WTC11 (cell line): ENCODE results near the gene CNPY1. TPM values are rescaled to one million over a fixed set of nuclear protein-coding genes. Genes with fewer than 3 reads are reported as not detected.

Experiments used
- ATAC-seq: fragments of 200-7000 bp; cut with Tn5 transposase; 2 replicates; pipeline ENCODE4 v1.10.0; 2021; ENCODE audit warnings: mild to moderate bottlenecking, moderate library complexity
- CTCF ChIA-PET: fragments of 300-600 bp; sonication (Branson Sonifier 250); formaldehyde crosslinking; loops from one replicate; lab custom pipeline; 2021; ENCODE audit warnings: antibody characterized with exemption; lab: Charles Lee
- POLR2A ChIA-PET: fragments of 350-600 bp; sonication (Branson Sonifier 250); formaldehyde crosslinking; loops from one replicate; lab custom pipeline; 2021; ENCODE audit warnings: antibody characterized with exemption; lab: Charles Lee
- DNase-seq: peaks from one replicate; pipeline ENCODE4 v3.0.0; 2021; ENCODE audit warnings: low spot score
- H3K27ac Mint-ChIP-seq: 2 replicates; pipeline ENCODE4 v1.8.0; 2021; ENCODE audit warnings: mixed read lengths
- H3K27me3 Mint-ChIP-seq: 2 replicates; pipeline ENCODE4 v1.8.0; 2021; ENCODE audit warnings: low read depth, mild to moderate bottlenecking, moderate library complexity, mixed read lengths
- H3K36me3 Mint-ChIP-seq: 2 replicates; pipeline ENCODE4 v1.8.0; 2021; ENCODE audit warnings: mixed read lengths
- H3K4me1 Mint-ChIP-seq: 2 replicates; pipeline ENCODE4 v1.8.0; 2022; ENCODE audit warnings: mixed read lengths
- H3K4me3 Mint-ChIP-seq: 2 replicates; pipeline ENCODE4 v1.8.0; 2021; ENCODE audit warnings: mild to moderate bottlenecking, moderate library complexity, mixed read lengths
- H3K9me3 Mint-ChIP-seq: 2 replicates; pipeline ENCODE4 v1.8.0; 2021; ENCODE audit warnings: mixed read lengths
- ATF1 ChIP-seq: sonication (generic); formaldehyde crosslinking; IDR thresholded peaks from 2 replicates; pipeline ENCODE4 v1.8.1; 2023; ENCODE audit warnings: mild to moderate bottlenecking, moderate library complexity, missing genetic modification reagents
- CREB1 ChIP-seq: sonication (generic); formaldehyde crosslinking; IDR thresholded peaks from 2 replicates; pipeline ENCODE4 v1.8.0; 2023; ENCODE audit warnings: mild to moderate bottlenecking, missing genetic modification reagents
- CREM ChIP-seq: sonication (generic); formaldehyde crosslinking; IDR thresholded peaks from 2 replicates; pipeline ENCODE4 v1.8.1; 2022; ENCODE audit warnings: mild to moderate bottlenecking, missing genetic modification reagents, moderate library complexity
- ELF4 ChIP-seq: sonication (generic); formaldehyde crosslinking; IDR thresholded peaks from 2 replicates; pipeline ENCODE4 v1.8.1; 2022; ENCODE audit warnings: low read depth, mild to moderate bottlenecking, moderate library complexity, missing genetic modification reagents
- FOXP1 ChIP-seq: sonication (generic); formaldehyde crosslinking; IDR thresholded peaks from 2 replicates; pipeline ENCODE4 v1.8.0; 2022; ENCODE audit warnings: missing genetic modification reagents, mild to moderate bottlenecking, moderate library complexity, borderline replicate concordance
- IRF2 ChIP-seq: sonication (generic); formaldehyde crosslinking; IDR thresholded peaks from 2 replicates; pipeline ENCODE4 v1.8.0; 2022; ENCODE audit warnings: low read depth, missing genetic modification reagents, borderline replicate concordance
- KAT7 ChIP-seq: sonication (generic); formaldehyde crosslinking; IDR thresholded peaks from 2 replicates; pipeline ENCODE4 v1.8.1; 2023; ENCODE audit warnings: missing genetic modification reagents, mild to moderate bottlenecking, borderline replicate concordance
- MXD4 ChIP-seq: fragments of 250-450 bp; sonication (Bioruptor Pico); IDR thresholded peaks from 2 replicates; pipeline ENCODE4 v1.8.0; 2021; ENCODE audit warnings: mild to moderate bottlenecking, moderate library complexity, borderline replicate concordance
- NR1H2 ChIP-seq: sonication (generic); formaldehyde crosslinking; IDR thresholded peaks from 2 replicates; pipeline ENCODE4 v1.9.0; 2021; ENCODE audit warnings: mild to moderate bottlenecking, moderate library complexity, missing genetic modification reagents
- NR3C1 ChIP-seq: sonication (generic); formaldehyde crosslinking; conservative IDR thresholded peaks from 2 replicates; pipeline ENCODE4 v1.8.1; 2023; ENCODE audit warnings: low read depth, mild to moderate bottlenecking, missing genetic modification reagents
- RELA ChIP-seq: sonication (generic); formaldehyde crosslinking; IDR thresholded peaks from 2 replicates; pipeline ENCODE4 v1.8.1; 2022; ENCODE audit warnings: missing genetic modification reagents, mild to moderate bottlenecking, borderline replicate concordance
- SOX15 ChIP-seq: fragments of 250-450 bp; sonication (Bioruptor Pico); IDR thresholded peaks from 2 replicates; pipeline ENCODE4 v1.9.0; 2021; ENCODE audit warnings: mild to moderate bottlenecking
- TCF7 ChIP-seq: sonication (generic); formaldehyde crosslinking; IDR thresholded peaks from 2 replicates; pipeline ENCODE4 v1.8.0; 2022; ENCODE audit warnings: mild to moderate bottlenecking, low read depth, missing genetic modification reagents, moderate library complexity
- TP53 ChIP-seq: sonication (generic); formaldehyde crosslinking; IDR thresholded peaks from 2 replicates; pipeline ENCODE4 v1.8.1; 2023; ENCODE audit warnings: mild to moderate bottlenecking, missing genetic modification reagents
- ZNF263 ChIP-seq: sonication (generic); formaldehyde crosslinking; IDR thresholded peaks from 2 replicates; pipeline ENCODE4 v1.8.1; 2022; ENCODE audit warnings: low read depth, mild to moderate bottlenecking, moderate library complexity, missing genetic modification reagents
- ZNF317 ChIP-seq: sonication (generic); formaldehyde crosslinking; IDR thresholded peaks from 2 replicates; pipeline ENCODE4 v1.8.1; 2023; ENCODE audit warnings: low read depth, mild to moderate bottlenecking, moderate library complexity, missing genetic modification reagents, borderline replicate concordance
- ZNF423 ChIP-seq: fragments of 250-450 bp; sonication (Bioruptor Pico); IDR thresholded peaks from 2 replicates; pipeline ENCODE4 v2.1.2; 2022; ENCODE audit warnings: mild to moderate bottlenecking, moderate library complexity
- total RNA-seq: library from RNA; stranded (reverse); gene quantifications from 3 replicates; pipeline ENCODE4 v1.2.3, GENCODE V29; 2021
- TF ChIP-seq, protein P1 (sequence below): sonication (generic); formaldehyde crosslinking; conservative IDR thresholded peaks from 2 replicates; pipeline ENCODE4 v1.8.1; 2023; ENCODE audit warnings: mild to moderate bottlenecking, low read depth, missing genetic modification reagents, moderate library complexity
- TF ChIP-seq, protein P2 (sequence below): sonication (generic); formaldehyde crosslinking; IDR thresholded peaks from 2 replicates; pipeline ENCODE4 v1.8.1; 2022; ENCODE audit warnings: low read depth, missing genetic modification reagents, borderline replicate concordance
- TF ChIP-seq, protein P3 (sequence below): sonication (generic); formaldehyde crosslinking; IDR thresholded peaks from 2 replicates; pipeline ENCODE4 v1.8.1; 2023; ENCODE audit warnings: mild to moderate bottlenecking, missing genetic modification reagents, moderate library complexity
- TF ChIP-seq, protein P4 (sequence below): sonication (generic); formaldehyde crosslinking; IDR thresholded peaks from 2 replicates; pipeline ENCODE4 v1.8.1; 2023; ENCODE audit warnings: mild to moderate bottlenecking, missing genetic modification reagents
- TF ChIP-seq, protein P5 (sequence below): sonication (generic); formaldehyde crosslinking; IDR thresholded peaks from 2 replicates; pipeline ENCODE4 v1.8.0; 2023; ENCODE audit warnings: missing genetic modification reagents, mild to moderate bottlenecking, borderline replicate concordance
- TF ChIP-seq, protein P6 (sequence below): sonication (generic); formaldehyde crosslinking; IDR thresholded peaks from 2 replicates; pipeline ENCODE4 v1.8.0; 2023; ENCODE audit warnings: missing genetic modification reagents

Gene CNPY1
- total RNA-seq, 1 experiment from 2014 or later: 0.09 TPM

DNA sequence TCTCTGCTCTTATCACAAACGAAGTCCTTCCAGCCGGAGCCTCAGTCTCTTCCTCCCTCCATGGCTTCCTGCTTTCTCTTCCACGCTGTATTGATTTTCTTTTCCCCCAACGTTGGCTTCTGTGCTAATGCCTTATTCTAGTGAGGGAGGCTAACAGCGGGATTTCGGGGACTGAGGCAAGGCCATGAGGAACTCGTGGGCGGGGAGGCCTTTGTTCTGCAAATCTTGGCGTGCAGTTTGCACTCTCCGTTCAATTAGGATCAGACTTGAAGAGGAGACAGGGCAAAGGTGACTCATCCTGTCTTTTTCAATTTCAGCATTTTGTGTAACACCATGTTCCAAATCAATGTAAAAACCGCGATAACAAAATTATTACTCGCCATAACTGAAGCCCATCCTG, 63.1 kb downstream of the CNPY1 start (continued):
- TF ChIP-seq, protein P1, sequence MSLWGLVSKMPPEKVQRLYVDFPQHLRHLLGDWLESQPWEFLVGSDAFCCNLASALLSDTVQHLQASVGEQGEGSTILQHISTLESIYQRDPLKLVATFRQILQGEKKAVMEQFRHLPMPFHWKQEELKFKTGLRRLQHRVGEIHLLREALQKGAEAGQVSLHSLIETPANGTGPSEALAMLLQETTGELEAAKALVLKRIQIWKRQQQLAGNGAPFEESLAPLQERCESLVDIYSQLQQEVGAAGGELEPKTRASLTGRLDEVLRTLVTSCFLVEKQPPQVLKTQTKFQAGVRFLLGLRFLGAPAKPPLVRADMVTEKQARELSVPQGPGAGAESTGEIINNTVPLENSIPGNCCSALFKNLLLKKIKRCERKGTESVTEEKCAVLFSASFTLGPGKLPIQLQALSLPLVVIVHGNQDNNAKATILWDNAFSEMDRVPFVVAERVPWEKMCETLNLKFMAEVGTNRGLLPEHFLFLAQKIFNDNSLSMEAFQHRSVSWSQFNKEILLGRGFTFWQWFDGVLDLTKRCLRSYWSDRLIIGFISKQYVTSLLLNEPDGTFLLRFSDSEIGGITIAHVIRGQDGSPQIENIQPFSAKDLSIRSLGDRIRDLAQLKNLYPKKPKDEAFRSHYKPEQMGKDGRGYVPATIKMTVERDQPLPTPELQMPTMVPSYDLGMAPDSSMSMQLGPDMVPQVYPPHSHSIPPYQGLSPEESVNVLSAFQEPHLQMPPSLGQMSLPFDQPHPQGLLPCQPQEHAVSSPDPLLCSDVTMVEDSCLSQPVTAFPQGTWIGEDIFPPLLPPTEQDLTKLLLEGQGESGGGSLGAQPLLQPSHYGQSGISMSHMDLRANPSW (CRISPR knock-in tag): no peak
- TF ChIP-seq, protein P2, sequence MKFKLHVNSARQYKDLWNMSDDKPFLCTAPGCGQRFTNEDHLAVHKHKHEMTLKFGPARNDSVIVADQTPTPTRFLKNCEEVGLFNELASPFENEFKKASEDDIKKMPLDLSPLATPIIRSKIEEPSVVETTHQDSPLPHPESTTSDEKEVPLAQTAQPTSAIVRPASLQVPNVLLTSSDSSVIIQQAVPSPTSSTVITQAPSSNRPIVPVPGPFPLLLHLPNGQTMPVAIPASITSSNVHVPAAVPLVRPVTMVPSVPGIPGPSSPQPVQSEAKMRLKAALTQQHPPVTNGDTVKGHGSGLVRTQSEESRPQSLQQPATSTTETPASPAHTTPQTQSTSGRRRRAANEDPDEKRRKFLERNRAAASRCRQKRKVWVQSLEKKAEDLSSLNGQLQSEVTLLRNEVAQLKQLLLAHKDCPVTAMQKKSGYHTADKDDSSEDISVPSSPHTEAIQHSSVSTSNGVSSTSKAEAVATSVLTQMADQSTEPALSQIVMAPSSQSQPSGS (CRISPR knock-in tag): no peak
- no peak for TF ChIP-seq IRF2 (CRISPR knock-in tag)
- TF ChIP-seq, protein P3, sequence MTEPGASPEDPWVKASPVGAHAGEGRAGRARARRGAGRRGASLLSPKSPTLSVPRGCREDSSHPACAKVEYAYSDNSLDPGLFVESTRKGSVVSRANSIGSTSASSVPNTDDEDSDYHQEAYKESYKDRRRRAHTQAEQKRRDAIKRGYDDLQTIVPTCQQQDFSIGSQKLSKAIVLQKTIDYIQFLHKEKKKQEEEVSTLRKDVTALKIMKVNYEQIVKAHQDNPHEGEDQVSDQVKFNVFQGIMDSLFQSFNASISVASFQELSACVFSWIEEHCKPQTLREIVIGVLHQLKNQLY (CRISPR knock-in tag): no peak

DNA sequence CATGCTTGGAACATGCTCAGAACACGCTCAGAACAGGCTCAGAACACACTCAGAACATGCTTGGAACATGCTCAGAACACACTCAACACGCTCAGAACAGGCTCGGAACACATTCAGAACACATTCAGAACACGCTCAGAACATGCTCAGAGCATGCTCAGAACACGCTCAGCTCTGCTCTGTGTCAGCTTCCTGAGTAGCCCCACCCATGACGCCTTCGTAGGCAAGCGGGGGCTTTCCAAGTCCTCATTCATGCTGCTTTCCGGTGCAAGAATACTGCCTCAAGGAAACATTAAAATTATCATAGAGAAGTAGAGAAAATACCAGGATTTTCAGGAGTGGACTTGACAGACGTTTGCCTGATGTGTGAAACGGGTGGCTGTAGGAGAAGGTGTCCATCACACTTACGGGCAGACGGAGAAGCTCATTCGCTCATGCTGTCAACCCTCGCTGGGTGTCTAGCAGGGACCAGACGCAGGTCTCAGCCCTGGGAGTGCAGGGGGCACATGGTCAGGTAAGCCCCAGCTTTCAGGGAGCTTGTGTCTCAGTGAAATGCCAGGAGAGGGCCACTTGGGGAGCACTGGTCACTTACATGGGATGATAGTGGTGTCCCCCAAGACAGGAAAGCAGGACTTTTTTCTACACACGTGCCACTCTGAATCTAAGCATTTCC, 63.7 kb downstream of the CNPY1 start:
- Mint-ChIP-seq H3K27ac (no peak overlapping the region), H3K36me3 (peaks cover 7% of the 10 kb centered on the region; the same call in 1 of the 2 replicates), H3K9me3 (peaks cover 10% of the 10 kb centered on the region), H3K4me1 (peaks cover 24% of the 10 kb centered on the region), H3K4me3 (0 out of 2 replicates have a peak overlapping the region, but pooled peaks have one; percentile 9), H3K27me3 (peaks cover 78% of the 10 kb centered on the region)
- no peak for DNase-seq
- peak; percentile 48; the same call in 1 of the 2 replicates for ATAC-seq
- no peak for TF ChIP-seq CREM (CRISPR knock-in tag)
- TF ChIP-seq KAT7 (CRISPR knock-in tag): no peak
- no peak for TF ChIP-seq ATF1 (CRISPR knock-in tag)
- TF ChIP-seq RELA (CRISPR knock-in tag): no peak
- TF ChIP-seq ZNF317 (CRISPR knock-in tag): no peak
- no peak for TF ChIP-seq CREB1 (CRISPR knock-in tag)
- TF ChIP-seq, protein P4, sequence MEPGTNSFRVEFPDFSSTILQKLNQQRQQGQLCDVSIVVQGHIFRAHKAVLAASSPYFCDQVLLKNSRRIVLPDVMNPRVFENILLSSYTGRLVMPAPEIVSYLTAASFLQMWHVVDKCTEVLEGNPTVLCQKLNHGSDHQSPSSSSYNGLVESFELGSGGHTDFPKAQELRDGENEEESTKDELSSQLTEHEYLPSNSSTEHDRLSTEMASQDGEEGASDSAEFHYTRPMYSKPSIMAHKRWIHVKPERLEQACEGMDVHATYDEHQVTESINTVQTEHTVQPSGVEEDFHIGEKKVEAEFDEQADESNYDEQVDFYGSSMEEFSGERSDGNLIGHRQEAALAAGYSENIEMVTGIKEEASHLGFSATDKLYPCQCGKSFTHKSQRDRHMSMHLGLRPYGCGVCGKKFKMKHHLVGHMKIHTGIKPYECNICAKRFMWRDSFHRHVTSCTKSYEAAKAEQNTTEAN (CRISPR knock-in tag): no peak
- TF ChIP-seq SOX15 (CRISPR knock-in tag): no peak
- no peak for TF ChIP-seq NR1H2
- TF ChIP-seq, protein P5, sequence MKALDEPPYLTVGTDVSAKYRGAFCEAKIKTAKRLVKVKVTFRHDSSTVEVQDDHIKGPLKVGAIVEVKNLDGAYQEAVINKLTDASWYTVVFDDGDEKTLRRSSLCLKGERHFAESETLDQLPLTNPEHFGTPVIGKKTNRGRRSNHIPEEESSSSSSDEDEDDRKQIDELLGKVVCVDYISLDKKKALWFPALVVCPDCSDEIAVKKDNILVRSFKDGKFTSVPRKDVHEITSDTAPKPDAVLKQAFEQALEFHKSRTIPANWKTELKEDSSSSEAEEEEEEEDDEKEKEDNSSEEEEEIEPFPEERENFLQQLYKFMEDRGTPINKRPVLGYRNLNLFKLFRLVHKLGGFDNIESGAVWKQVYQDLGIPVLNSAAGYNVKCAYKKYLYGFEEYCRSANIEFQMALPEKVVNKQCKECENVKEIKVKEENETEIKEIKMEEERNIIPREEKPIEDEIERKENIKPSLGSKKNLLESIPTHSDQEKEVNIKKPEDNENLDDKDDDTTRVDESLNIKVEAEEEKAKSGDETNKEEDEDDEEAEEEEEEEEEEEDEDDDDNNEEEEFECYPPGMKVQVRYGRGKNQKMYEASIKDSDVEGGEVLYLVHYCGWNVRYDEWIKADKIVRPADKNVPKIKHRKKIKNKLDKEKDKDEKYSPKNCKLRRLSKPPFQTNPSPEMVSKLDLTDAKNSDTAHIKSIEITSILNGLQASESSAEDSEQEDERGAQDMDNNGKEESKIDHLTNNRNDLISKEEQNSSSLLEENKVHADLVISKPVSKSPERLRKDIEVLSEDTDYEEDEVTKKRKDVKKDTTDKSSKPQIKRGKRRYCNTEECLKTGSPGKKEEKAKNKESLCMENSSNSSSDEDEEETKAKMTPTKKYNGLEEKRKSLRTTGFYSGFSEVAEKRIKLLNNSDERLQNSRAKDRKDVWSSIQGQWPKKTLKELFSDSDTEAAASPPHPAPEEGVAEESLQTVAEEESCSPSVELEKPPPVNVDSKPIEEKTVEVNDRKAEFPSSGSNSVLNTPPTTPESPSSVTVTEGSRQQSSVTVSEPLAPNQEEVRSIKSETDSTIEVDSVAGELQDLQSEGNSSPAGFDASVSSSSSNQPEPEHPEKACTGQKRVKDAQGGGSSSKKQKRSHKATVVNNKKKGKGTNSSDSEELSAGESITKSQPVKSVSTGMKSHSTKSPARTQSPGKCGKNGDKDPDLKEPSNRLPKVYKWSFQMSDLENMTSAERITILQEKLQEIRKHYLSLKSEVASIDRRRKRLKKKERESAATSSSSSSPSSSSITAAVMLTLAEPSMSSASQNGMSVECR (CRISPR knock-in tag): no peak
- no peak for TF ChIP-seq TP53
- TF ChIP-seq FOXP1 (CRISPR knock-in tag): no peak
- TF ChIP-seq TCF7 (CRISPR knock-in tag): no peak
- TF ChIP-seq NR3C1 (CRISPR knock-in tag): no peak
- TF ChIP-seq, protein P3 (CRISPR knock-in tag): no peak
- TF ChIP-seq ZNF423 (CRISPR knock-in tag): no peak
- no peak for TF ChIP-seq ELF4 (CRISPR knock-in tag)
- no peak for TF ChIP-seq ZNF263 (CRISPR knock-in tag)
- TF ChIP-seq, protein P6, sequence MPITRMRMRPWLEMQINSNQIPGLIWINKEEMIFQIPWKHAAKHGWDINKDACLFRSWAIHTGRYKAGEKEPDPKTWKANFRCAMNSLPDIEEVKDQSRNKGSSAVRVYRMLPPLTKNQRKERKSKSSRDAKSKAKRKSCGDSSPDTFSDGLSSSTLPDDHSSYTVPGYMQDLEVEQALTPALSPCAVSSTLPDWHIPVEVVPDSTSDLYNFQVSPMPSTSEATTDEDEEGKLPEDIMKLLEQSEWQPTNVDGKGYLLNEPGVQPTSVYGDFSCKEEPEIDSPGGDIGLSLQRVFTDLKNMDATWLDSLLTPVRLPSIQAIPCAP (CRISPR knock-in tag): no peak
- no peak for TF ChIP-seq MXD4
- ChIA-PET CTCF (no interaction called here), POLR2A (no interaction called here)
